ENCODE measurements around the gene DSCAM.
"Not testable (repeated sequence)": the region's sequence is repeated elsewhere in the genome, so short reads cannot be mapped to it uniquely, and the experiment has no call there.

The DSCAM gene

GRCh38 chr21:40846587-40847411 lies at the start of gene DSCAM:
Gene DSCAM (minus strand): TSS chr21:40847158. CDS start chr21:40846661, 497 bp downstream.
- no peak for DNase-seq

GRCh38 chr21:40895697-40896096 lies 48.7 kb upstream of the DSCAM start:
- DNase-seq: not testable (repeated sequence)

GRCh38 chr21:40886931-40887330 lies 40.0 kb upstream of the DSCAM start:
- DNase-seq: no peak

- DNase-seq: no peak
These were observed 39.0 kb upstream of the DSCAM start for GRCh38 chr21:40886006-40886405.

- DNase-seq: no peak
These were observed 35.4 kb upstream of the DSCAM start for GRCh38 chr21:40882192-40882915.

GRCh38 chr21:40881767-40882166 lies 34.8 kb upstream of the DSCAM start:
- no peak for DNase-seq

- no peak for DNase-seq
These were observed 24.1 kb upstream of the DSCAM start for GRCh38 chr21:40871099-40871498.

GRCh38 chr21:40863839-40864238 lies 16.9 kb upstream of the DSCAM start:
- no peak for DNase-seq

GRCh38 chr21:40858517-40858916 lies 11.6 kb upstream of the DSCAM start:
- no peak for DNase-seq

GRCh38 chr21:40853956-40854688 lies 7.2 kb upstream of the DSCAM start:
- peak; percentile 8 for DNase-seq

GRCh38 chr21:40852563-40852962 lies 5.6 kb upstream of the DSCAM start:
- no peak for DNase-seq

GRCh38 chr21:40851749-40852148 lies 4.8 kb upstream of the DSCAM start:
- no peak for DNase-seq

GRCh38 chr21:40850071-40850470 lies 3.1 kb upstream of the DSCAM start:
- no peak for DNase-seq

- no peak for DNase-seq
These were observed 993 bp upstream of the DSCAM start for GRCh38 chr21:40847951-40848350.

GRCh38 chr21:40846103-40846502 lies 855 bp downstream of the DSCAM start:
- DNase-seq: no peak

GRCh38 chr21:40845441-40845995 lies 1.4 kb downstream of the DSCAM start:
- DNase-seq: no peak

- no peak for DNase-seq
These were observed 2.0 kb downstream of the DSCAM start for GRCh38 chr21:40844935-40845334.

GRCh38 chr21:40842197-40842552 lies 4.8 kb downstream of the DSCAM start:
- no peak for DNase-seq

- no peak for DNase-seq
These were observed 5.3 kb downstream of the DSCAM start for GRCh38 chr21:40841524-40842196.

GRCh38 chr21:40840401-40841125 lies 6.4 kb downstream of the DSCAM start:
- DNase-seq: no peak

- DNase-seq: no peak
These were observed 7.4 kb downstream of the DSCAM start for GRCh38 chr21:40839521-40839920.

GRCh38 chr21:40837456-40837855 lies 9.5 kb downstream of the DSCAM start:
- no peak for DNase-seq
